HTERT RPE-1 (cell line): ENCODE measurements around the gene GIN1.

Experiments
- in situ Hi-C: fragments of 300-500 bp; cut with MboI; formaldehyde crosslinking; loops from 4 replicates; pipeline ENCODE4 v1.14.3; 2020; ENCODE audit warnings: low sequenced_read_pairs

GIN1 gene

DNA sequence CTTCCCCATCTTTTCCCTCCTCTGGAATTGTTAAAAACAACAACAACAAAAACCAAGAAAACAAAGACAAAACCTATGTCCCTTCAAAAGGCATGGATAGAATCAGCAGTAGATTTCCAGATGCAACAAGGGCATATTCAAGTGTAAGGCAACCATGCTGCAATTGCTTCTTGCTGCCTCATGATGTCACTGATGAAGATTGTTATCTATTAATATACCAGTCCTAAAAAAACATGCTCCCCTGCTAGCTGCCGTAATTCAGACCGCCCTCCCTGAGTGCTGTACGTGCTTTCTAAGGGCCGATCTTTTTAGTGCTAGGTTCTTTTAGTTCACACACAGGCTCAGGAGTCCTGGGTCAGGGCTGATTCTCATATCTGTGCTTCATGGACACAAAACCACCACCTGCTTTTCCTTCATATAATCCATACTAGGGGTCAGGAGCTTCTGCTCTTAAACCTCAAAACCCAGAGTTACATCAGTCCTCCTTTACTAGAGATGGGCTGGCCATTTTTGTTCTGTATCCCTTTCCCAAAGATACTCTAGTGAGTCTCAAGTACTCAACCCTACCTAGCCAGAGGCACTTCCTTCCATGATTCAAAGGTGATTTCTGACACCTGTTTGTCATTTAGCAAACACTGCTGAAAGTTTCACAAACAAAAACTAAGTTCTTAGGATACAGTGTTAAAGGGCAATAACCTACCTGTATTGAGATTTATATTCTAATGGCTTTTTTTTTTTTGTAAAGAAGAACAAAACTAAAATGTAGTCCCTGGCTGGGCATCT, 82.1 kb downstream of the GIN1 start:
- in situ Hi-C loops, result no loop called here

DNA sequence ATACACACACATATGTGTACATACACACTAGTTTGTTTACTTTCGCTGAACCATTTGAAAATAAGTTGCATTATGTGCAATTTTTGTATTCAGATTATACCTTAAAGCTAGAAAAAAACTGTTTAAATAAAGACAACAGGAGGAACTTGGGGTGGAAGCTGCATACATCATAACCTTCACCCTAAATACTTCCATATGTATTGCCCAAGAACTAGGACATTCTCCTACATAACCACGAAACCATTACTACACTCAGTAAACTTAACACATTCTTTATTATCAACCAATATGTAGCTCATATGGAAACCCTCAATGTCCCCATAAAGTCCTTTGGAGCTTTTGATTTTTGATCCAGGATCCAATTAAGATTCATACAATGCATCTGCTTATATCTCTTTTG, 83.3 kb downstream of the GIN1 start:
- in situ Hi-C loops, result no loop called here
